IMR-90 (cell line): Measurements from ENCODE around the gene PLXND1. TPM values are rescaled to one million over a fixed set of nuclear protein-coding genes. Genes with fewer than 3 reads are reported as not detected.

Experiments
- ATAC-seq: fragments of 200-7000 bp; cut with Tn5 transposase; 2 replicates; pipeline ENCODE4 v1.9.1; 2020; ENCODE audit warnings: low read depth, mild to moderate bottlenecking, moderate library complexity
- BruUV-seq: library from RNA; stranded (reverse); fragments of 400-500 nt; replicated peaks from 2 replicates; lab custom pipeline; 2021; lab: Mats Ljungman, UMichigan
- CTCF ChIA-PET: fragments of 300-600 bp; formaldehyde crosslinking; extraction: SDS; loops from one replicate; lab custom pipeline; 2021; ENCODE audit warnings: antibody characterized with exemption; lab: Yijun Ruan, JAX
- POLR2A ChIA-PET: fragments of 300-600 bp; sonication (Branson Sonifier 250); formaldehyde crosslinking; loops from one replicate; lab custom pipeline; 2022; ENCODE audit warnings: antibody characterized with exemption; ENCODE audit not compliant: unreplicated experiment; lab: Charles Lee
- DNase-seq: peaks from one replicate; pipeline ENCODE4 v3.0.0; 2013
- H2AFZ ChIP-seq: replicated peaks from 2 replicates; pipeline ENCODE3; 2013; ENCODE audit warnings: low read length, mild to moderate bottlenecking; ENCODE audit not compliant: poor library complexity
- H2AK5ac ChIP-seq: 2 replicates; pipeline ENCODE4 v1.6.1; 2013; ENCODE audit warnings: low read depth, low read length, inconsistent platforms
- H2AK9ac ChIP-seq: replicated peaks from 2 replicates; pipeline ENCODE3; 2013; ENCODE audit warnings: mild to moderate bottlenecking, low read depth, low read length, moderate library complexity; ENCODE audit not compliant: poor library complexity
- H2BK120ac ChIP-seq: 2 replicates; pipeline ENCODE4 v1.6.1; 2013; ENCODE audit warnings: low read depth, low read length, inconsistent platforms
- H2BK15ac ChIP-seq: 3 replicates; pipeline ENCODE4 v1.6.1; 2013; ENCODE audit warnings: low read depth, low read length, inconsistent platforms
- H2BK20ac ChIP-seq: 2 replicates; pipeline ENCODE4 v1.6.1; 2013; ENCODE audit warnings: low read depth, mild to moderate bottlenecking, inconsistent platforms, low read length, moderate library complexity
- H2BK5ac ChIP-seq: 2 replicates; pipeline ENCODE4 v1.6.1; 2013; ENCODE audit warnings: mild to moderate bottlenecking, low read depth, low read length, inconsistent platforms; ENCODE audit not compliant: poor library complexity, severe bottlenecking
- H3K14ac ChIP-seq: replicated peaks from 2 replicates; pipeline ENCODE4 v1.6.1; 2013; ENCODE audit warnings: low read depth, low read length, inconsistent platforms
- H3K18ac ChIP-seq: 2 replicates; pipeline ENCODE4 v1.6.1; 2013; ENCODE audit warnings: low read depth, low read length, control low read depth
- H3K23ac ChIP-seq: 2 replicates; pipeline ENCODE4 v1.6.1; 2013; ENCODE audit warnings: low read depth, low read length, inconsistent platforms
- H3K27ac ChIP-seq: 2 replicates; pipeline ENCODE4 v1.5.1; 2013; ENCODE audit warnings: mild to moderate bottlenecking, control low read depth, low read length; ENCODE audit not compliant: insufficient read depth
- H3K27me3 ChIP-seq: 2 replicates; pipeline ENCODE4 v1.6.1; 2013; ENCODE audit warnings: low read length; ENCODE audit not compliant: control insufficient read depth, insufficient read depth
- H3K36me3 ChIP-seq: 2 replicates; pipeline ENCODE4 v1.6.1; 2013; ENCODE audit warnings: low read length, mixed read lengths; ENCODE audit not compliant: control insufficient read depth, insufficient read depth
- H3K4ac ChIP-seq: 2 replicates; pipeline ENCODE4 v1.6.1; 2013; ENCODE audit warnings: low read depth, low read length, inconsistent platforms
- H3K4me1 ChIP-seq: 2 replicates; pipeline ENCODE4 v1.6.1; 2013; ENCODE audit warnings: low read length, mixed read lengths; ENCODE audit not compliant: control insufficient read depth, insufficient read depth
- H3K4me2 ChIP-seq: 2 replicates; pipeline ENCODE4 v1.6.1; 2013; ENCODE audit warnings: low read depth, mild to moderate bottlenecking, control low read depth, low read length, moderate library complexity
- H3K4me3 ChIP-seq: 2 replicates; pipeline ENCODE4 v1.5.1; 2013; ENCODE audit warnings: low read depth, mild to moderate bottlenecking, control low read depth, low read length, moderate library complexity; ENCODE audit not compliant: insufficient read depth
- H3K56ac ChIP-seq: 2 replicates; pipeline ENCODE4 v1.6.1; 2013; ENCODE audit warnings: low read length, inconsistent platforms; ENCODE audit not compliant: insufficient read depth; ENCODE audit errors: extremely low read depth
- H3K79me1 ChIP-seq, 2 experiments: 2 replicates each; pipeline ENCODE4 v1.6.1; 2013; ENCODE audit warnings: low read length in 2 of 2, inconsistent platforms in 1 of 2, low read depth in 1 of 2
- H3K9ac ChIP-seq: 2 replicates; pipeline ENCODE4 v1.6.1; 2013; ENCODE audit warnings: low read depth, low read length, control low read depth
- H3K9me1 ChIP-seq: 2 replicates; pipeline ENCODE4 v1.6.1; 2013; ENCODE audit warnings: low read length, inconsistent platforms; ENCODE audit not compliant: insufficient read depth
- H3K9me3 ChIP-seq: 2 replicates; pipeline ENCODE4 v1.6.1; 2013; ENCODE audit warnings: low read length; ENCODE audit not compliant: control insufficient read depth, insufficient read depth
- H4K20me1 ChIP-seq: 2 replicates; pipeline ENCODE4 v1.6.1; 2013; ENCODE audit warnings: low read length, inconsistent platforms; ENCODE audit not compliant: insufficient read depth
- H4K5ac ChIP-seq: 2 replicates; pipeline ENCODE4 v1.6.1; 2013; ENCODE audit warnings: mild to moderate bottlenecking, low read depth, low read length, control low read depth
- H4K8ac ChIP-seq, 2 experiments: 2 replicates each; pipeline ENCODE4 v1.6.1; 2013; ENCODE audit warnings: low read depth in 2 of 2, low read length in 2 of 2, control low read depth in 1 of 2, inconsistent platforms in 1 of 2
- H4K91ac ChIP-seq: 2 replicates; pipeline ENCODE4 v1.6.1; 2013; ENCODE audit warnings: low read depth, low read length, inconsistent platforms; ENCODE audit not compliant: insufficient read depth
- CHD1 ChIP-seq: IDR thresholded peaks from 2 replicates; pipeline ENCODE4 v1.6.1; 2012; ENCODE audit warnings: low read depth, low read length, improper control_type of control experiment
- FOS ChIP-seq: fragments of 150-350 bp; IDR thresholded peaks from 2 replicates; pipeline ENCODE4 v1.6.1; 2016; ENCODE audit warnings: low read depth, low read length
- NFE2L2 ChIP-seq: fragments of 150-350 bp; IDR thresholded peaks from 2 replicates; pipeline ENCODE4 v1.6.1; 2016; ENCODE audit warnings: low read depth, mild to moderate bottlenecking, low read length
- POLR2A ChIP-seq: IDR thresholded peaks from 2 replicates; pipeline ENCODE4 v1.6.1; 2012; ENCODE audit warnings: mild to moderate bottlenecking, low read depth, low read length
- RCOR1 ChIP-seq: IDR thresholded peaks from 2 replicates; pipeline ENCODE4 v1.6.1; 2012; ENCODE audit warnings: mild to moderate bottlenecking, low read length, improper control_type of control experiment; ENCODE audit not compliant: insufficient replicate concordance
- SMC3 ChIP-seq: fragments of 150-350 bp; IDR thresholded peaks from 2 replicates; pipeline ENCODE4 v1.6.1; 2016; ENCODE audit warnings: low read depth, mild to moderate bottlenecking, antibody characterized with exemption, low read length, moderate library complexity
- WGBS, 2 experiments: methylation state at CpG; one replicate each; pipeline versions ENCODE4 v1.1.5 to v1.1.7; 2013; ENCODE audit warnings: missing lambda C conversion rate in 2 of 2; ENCODE audit not compliant: insufficient read length in 1 of 2; ENCODE audit errors: extremely low coverage in 2 of 2; 5-methylcytosine and 5-hydroxymethylcytosine counted together
- dilution Hi-C: fragments of 300-500 bp; cut with HindIII; formaldehyde crosslinking; loops from one replicate; pipeline ENCODE4 v1.14.3; 2018; ENCODE audit warnings: low sequenced_read_pairs; ENCODE audit not compliant: unreplicated experiment
- in situ Hi-C: fragments of 300-500 bp; cut with MboI; formaldehyde crosslinking; loops from 3 replicates; pipeline ENCODE4 v1.14.3; 2019; ENCODE audit warnings: low sequenced_read_pairs, inconsistent platforms, mixed read lengths
- intact Hi-C: fragments of 100-400 bp; cut with micrococcal nuclease; formaldehyde crosslinking; loops from 2 replicates; pipeline ENCODE4 v1.10.0; 2022
- polyA plus RNA-seq, 3 experiments: library from polyadenylated mRNA; depleted of rRNA; stranded (reverse); fragments of >200 nt; gene quantifications; 2 replicates each; pipeline ENCODE4 v1.2.3, GENCODE V29; 2012; ENCODE audit warnings: low replicate concordance in 1 of 3
- total RNA-seq: library from RNA; depleted of rRNA; stranded (reverse); fragments of >200 nt; gene quantifications from 2 replicates; pipeline ENCODE4 v1.2.3, GENCODE V29; 2012
- TF ChIP-seq, protein P1 (sequence below): fragments of 150-350 bp; IDR thresholded peaks from 2 replicates; pipeline ENCODE4 v1.6.1; 2016; ENCODE audit warnings: low read depth, mild to moderate bottlenecking, low read length, moderate library complexity, borderline replicate concordance
- TF ChIP-seq, protein P2 (sequence below): fragments of 150-350 bp; IDR thresholded peaks from 2 replicates; pipeline ENCODE4 v1.6.1; 2017; ENCODE audit warnings: mild to moderate bottlenecking, antibody characterized with exemption, low read length, low read depth
- TF ChIP-seq, protein P3 (sequence below): conservative IDR thresholded peaks from 2 replicates; pipeline ENCODE4 v1.5.1; 2012; ENCODE audit warnings: mild to moderate bottlenecking, low read depth, low read length, improper control_type of control experiment

The PLXND1 gene
- total and polyA plus RNA-seq, 2 of the 4 experiments (the other 2 are of a cell fraction), result 19.2 to 67.1 TPM

DNA sequence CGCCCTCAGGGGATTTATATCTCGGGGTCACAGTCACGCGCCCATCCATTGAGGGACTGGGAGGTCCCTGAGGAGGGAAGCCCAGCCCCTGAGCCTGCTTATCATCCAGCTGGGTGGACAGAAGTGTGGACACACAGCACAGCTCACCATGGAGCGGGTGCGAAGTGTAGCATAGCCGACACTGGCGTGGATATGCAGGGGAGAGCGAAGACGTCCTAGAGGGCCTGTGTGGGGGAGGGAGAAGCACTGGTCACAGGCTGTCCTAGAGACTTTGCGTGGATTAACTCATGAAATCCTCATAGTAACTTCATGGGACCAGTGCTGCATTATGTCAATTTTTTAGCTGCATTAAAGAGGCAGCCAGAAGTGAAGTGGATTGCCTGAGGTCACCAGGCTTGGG is 26.1 kb upstream of the PLXND1 start:
- H2BK120ac ChIP-seq, result no peak overlapping the region
- ChIA-PET CTCF (no interaction called here), POLR2A (no interaction called here)
- H4K8ac ChIP-seq, result no peak overlapping the region
- H2BK5ac ChIP-seq, result no peak overlapping the region
- in situ Hi-C loops (loop anchor here (25.0 kb wide), 1 partner anchor 455 kb away; the partner anchor contains the start of gene ALG1L2), intact Hi-C loops (no loop called here), dilution Hi-C loops (no loop called here)
- no peaks in the 10 kb centered on the region for H3K27me3 ChIP-seq
- ATAC-seq, result no peak
- peaks cover 15% of the 10 kb centered on the region for H3K9me3 ChIP-seq
- WGBS, 2 experiments, result 97% methylated on average over 5 of the region's 11 CpGs; no CpG with 5 or more reads in 1 of the 2 experiments
- BruUV-seq, result no TSS peak
- H3K18ac ChIP-seq, result no peak overlapping the region
- no peak overlapping the region for H3K27ac ChIP-seq
- H4K5ac ChIP-seq, result no peak overlapping the region
- H2AFZ ChIP-seq, result no peak overlapping the region
- H3K14ac ChIP-seq, result no peak overlapping the region
- H2AK5ac ChIP-seq, result no peak overlapping the region
- H3K4ac ChIP-seq, result no peak overlapping the region
- H3K4me3 ChIP-seq, result no peak overlapping the region
- TF ChIP-seq POLR2A (no peak), RCOR1 (no peak), CHD1 (no peak), NFE2L2 (no peak), FOS (no peak), SMC3 (no peak)
- TF ChIP-seq, protein P1, sequence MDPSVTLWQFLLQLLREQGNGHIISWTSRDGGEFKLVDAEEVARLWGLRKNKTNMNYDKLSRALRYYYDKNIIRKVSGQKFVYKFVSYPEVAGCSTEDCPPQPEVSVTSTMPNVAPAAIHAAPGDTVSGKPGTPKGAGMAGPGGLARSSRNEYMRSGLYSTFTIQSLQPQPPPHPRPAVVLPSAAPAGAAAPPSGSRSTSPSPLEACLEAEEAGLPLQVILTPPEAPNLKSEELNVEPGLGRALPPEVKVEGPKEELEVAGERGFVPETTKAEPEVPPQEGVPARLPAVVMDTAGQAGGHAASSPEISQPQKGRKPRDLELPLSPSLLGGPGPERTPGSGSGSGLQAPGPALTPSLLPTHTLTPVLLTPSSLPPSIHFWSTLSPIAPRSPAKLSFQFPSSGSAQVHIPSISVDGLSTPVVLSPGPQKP, result no peak
- TF ChIP-seq, protein P2, sequence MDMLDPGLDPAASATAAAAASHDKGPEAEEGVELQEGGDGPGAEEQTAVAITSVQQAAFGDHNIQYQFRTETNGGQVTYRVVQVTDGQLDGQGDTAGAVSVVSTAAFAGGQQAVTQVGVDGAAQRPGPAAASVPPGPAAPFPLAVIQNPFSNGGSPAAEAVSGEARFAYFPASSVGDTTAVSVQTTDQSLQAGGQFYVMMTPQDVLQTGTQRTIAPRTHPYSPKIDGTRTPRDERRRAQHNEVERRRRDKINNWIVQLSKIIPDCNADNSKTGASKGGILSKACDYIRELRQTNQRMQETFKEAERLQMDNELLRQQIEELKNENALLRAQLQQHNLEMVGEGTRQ, result no peak
- TF ChIP-seq, protein P3, sequence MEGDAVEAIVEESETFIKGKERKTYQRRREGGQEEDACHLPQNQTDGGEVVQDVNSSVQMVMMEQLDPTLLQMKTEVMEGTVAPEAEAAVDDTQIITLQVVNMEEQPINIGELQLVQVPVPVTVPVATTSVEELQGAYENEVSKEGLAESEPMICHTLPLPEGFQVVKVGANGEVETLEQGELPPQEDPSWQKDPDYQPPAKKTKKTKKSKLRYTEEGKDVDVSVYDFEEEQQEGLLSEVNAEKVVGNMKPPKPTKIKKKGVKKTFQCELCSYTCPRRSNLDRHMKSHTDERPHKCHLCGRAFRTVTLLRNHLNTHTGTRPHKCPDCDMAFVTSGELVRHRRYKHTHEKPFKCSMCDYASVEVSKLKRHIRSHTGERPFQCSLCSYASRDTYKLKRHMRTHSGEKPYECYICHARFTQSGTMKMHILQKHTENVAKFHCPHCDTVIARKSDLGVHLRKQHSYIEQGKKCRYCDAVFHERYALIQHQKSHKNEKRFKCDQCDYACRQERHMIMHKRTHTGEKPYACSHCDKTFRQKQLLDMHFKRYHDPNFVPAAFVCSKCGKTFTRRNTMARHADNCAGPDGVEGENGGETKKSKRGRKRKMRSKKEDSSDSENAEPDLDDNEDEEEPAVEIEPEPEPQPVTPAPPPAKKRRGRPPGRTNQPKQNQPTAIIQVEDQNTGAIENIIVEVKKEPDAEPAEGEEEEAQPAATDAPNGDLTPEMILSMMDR, result no peak
- H3K4me1 ChIP-seq, result peaks cover under 1% of the 10 kb centered on the region
- no peak overlapping the region for H2BK20ac ChIP-seq
- no peak overlapping the region for H3K56ac ChIP-seq
- H2BK15ac ChIP-seq, result no peak overlapping the region
- H2AK9ac ChIP-seq, result no peak overlapping the region
- H3K9me1 ChIP-seq, result no peaks in the 10 kb centered on the region
- H3K36me3 ChIP-seq, result no peaks in the 10 kb centered on the region
- no peak overlapping the region for H4K91ac ChIP-seq
- no peak overlapping the region for H3K9ac ChIP-seq
- H3K23ac ChIP-seq, result no peak overlapping the region
- H3K79me1 ChIP-seq, result no peaks in the 10 kb centered on the region
- DNase-seq, result no peak
- H3K4me2 ChIP-seq, result no peak overlapping the region
- H4K20me1 ChIP-seq, result no peaks in the 10 kb centered on the region
